Ectodermal cell (in vitro differentiated cells): Measurements from ENCODE around the gene GRAP2.

Experiments used
- H3K27ac ChIP-seq: 2 replicates; pipeline ENCODE4 v1.7.0; 2013; ENCODE audit warnings: mild to moderate bottlenecking, low read depth, low read length; ENCODE audit not compliant: insufficient read depth, poor library complexity, severe bottlenecking
- H3K27me3 ChIP-seq: 2 replicates; pipeline ENCODE4 v1.7.0; 2013; ENCODE audit warnings: mild to moderate bottlenecking, low read length; ENCODE audit not compliant: insufficient read depth, control insufficient read depth, poor library complexity, severe bottlenecking
- H3K36me3 ChIP-seq: one replicate; pipeline ENCODE4 v1.7.0; 2013; ENCODE audit warnings: low read length; ENCODE audit not compliant: control insufficient read depth, insufficient read depth
- H3K4me1 ChIP-seq: one replicate; pipeline ENCODE4 v1.7.0; 2013; ENCODE audit warnings: low read length; ENCODE audit not compliant: control insufficient read depth, insufficient read depth
- H3K4me3 ChIP-seq: 2 replicates; pipeline ENCODE4 v1.7.0; 2013; ENCODE audit warnings: low read depth, low read length, control low read depth; ENCODE audit not compliant: insufficient read depth
- H3K9me3 ChIP-seq: 2 replicates; pipeline ENCODE4 v1.7.0; 2013; ENCODE audit warnings: mild to moderate bottlenecking, low read length, moderate library complexity; ENCODE audit not compliant: control insufficient read depth
- WGBS, 2 experiments: methylation state at CpG; one replicate each; pipeline ENCODE4 v1.1.7; 2013; ENCODE audit warnings: missing lambda C conversion rate in 2 of 2; 5-methylcytosine and 5-hydroxymethylcytosine counted together

GRAP2 gene

GRCh38 chr22:40001800-40002577, 101.1 kb downstream of the GRAP2 start:
- Histone ChIP-seq H3K9me3 (no peaks in the 10 kb centered on the region), H3K4me1 (peaks cover 70% of the 10 kb centered on the region), H3K27ac (no peak overlapping the region), H3K27me3 (peaks cover 4% of the 10 kb centered on the region), H3K4me3 (no peak overlapping the region), H3K36me3 (no peaks in the 10 kb centered on the region)
- WGBS, 2 experiments = 83 to 85% methylated on average over 14 of the region's 14 CpGs

- no peak overlapping the region for H3K4me3 ChIP-seq
- no peaks in the 10 kb centered on the region for H3K36me3 ChIP-seq
- H3K4me1 ChIP-seq = peaks cover 67% of the 10 kb centered on the region
- H3K27ac ChIP-seq = no peak overlapping the region
- 86 to 89% methylated on average over 6 of the region's 6 CpGs for WGBS, 2 experiments
- H3K27me3 ChIP-seq = peaks cover 6% of the 10 kb centered on the region
- no peaks in the 10 kb centered on the region for H3K9me3 ChIP-seq
Measured at GRCh38 chr22:40002935-40003715, 102.2 kb downstream of the GRAP2 start.

GRCh38 chr22:40004836-40005235, 104.0 kb downstream of the GRAP2 start:
- no peak overlapping the region for H3K4me3 ChIP-seq
- no peaks in the 10 kb centered on the region for H3K36me3 ChIP-seq
- peaks cover 64% of the 10 kb centered on the region for H3K4me1 ChIP-seq
- no peaks in the 10 kb centered on the region for H3K9me3 ChIP-seq
- WGBS, 2 experiments = 91 to 93% methylated on average over 6 of the region's 6 CpGs
- no peak overlapping the region for H3K27ac ChIP-seq
- peaks cover 6% of the 10 kb centered on the region for H3K27me3 ChIP-seq

- Histone ChIP-seq H3K27me3 (peaks cover 6% of the 10 kb centered on the region), H3K36me3 (no peaks in the 10 kb centered on the region), H3K27ac (no peak overlapping the region), H3K9me3 (no peaks in the 10 kb centered on the region), H3K4me3 (no peak overlapping the region), H3K4me1 (peaks cover 60% of the 10 kb centered on the region)
- 90 to 94% methylated on average over 8 of the region's 8 CpGs for WGBS, 2 experiments
Measured at GRCh38 chr22:40006641-40007040, 105.8 kb downstream of the GRAP2 start.

GRCh38 chr22:40007853-40008710, 107.2 kb downstream of the GRAP2 start:
- Histone ChIP-seq H3K4me3 (no peak overlapping the region), H3K36me3 (no peaks in the 10 kb centered on the region), H3K27me3 (peaks cover 6% of the 10 kb centered on the region), H3K4me1 (peaks cover 45% of the 10 kb centered on the region), H3K27ac (no peak overlapping the region), H3K9me3 (no peaks in the 10 kb centered on the region)
- 88% methylated on average over 27 of the region's 27 CpGs for WGBS, 2 experiments

GRCh38 chr22:40008726-40009291, 107.9 kb downstream of the GRAP2 start:
- H3K27ac ChIP-seq = no peak overlapping the region
- H3K9me3 ChIP-seq = no peaks in the 10 kb centered on the region
- H3K36me3 ChIP-seq = no peaks in the 10 kb centered on the region
- H3K27me3 ChIP-seq = peaks cover 6% of the 10 kb centered on the region
- peaks cover 41% of the 10 kb centered on the region for H3K4me1 ChIP-seq
- WGBS, 2 experiments = 56 to 61% methylated on average over 10 of the region's 10 CpGs
- H3K4me3 ChIP-seq = no peak overlapping the region

GRCh38 chr22:40009292-40009774, 108.4 kb downstream of the GRAP2 start:
- 5 to 6% methylated on average over 11 of the region's 11 CpGs for WGBS, 2 experiments
- Histone ChIP-seq H3K27ac (no peak overlapping the region), H3K9me3 (no peaks in the 10 kb centered on the region)

GRCh38 chr22:40009951-40010671, 109.2 kb downstream of the GRAP2 start:
- Histone ChIP-seq H3K27ac (no peak overlapping the region), H3K4me1 (peaks cover 41% of the 10 kb centered on the region), H3K36me3 (no peaks in the 10 kb centered on the region), H3K9me3 (no peaks in the 10 kb centered on the region), H3K27me3 (peaks cover 6% of the 10 kb centered on the region), H3K4me3 (no peak overlapping the region)
- 67 to 69% methylated on average over 24 of the region's 24 CpGs for WGBS, 2 experiments

More at GRCh38 chr22:40009292-40009774, 108.4 kb downstream of the GRAP2 start:
- Histone ChIP-seq H3K4me1 (peaks cover 41% of the 10 kb centered on the region), H3K4me3 (no peak overlapping the region), H3K27me3 (peaks cover 6% of the 10 kb centered on the region), H3K36me3 (no peaks in the 10 kb centered on the region)

GRCh38 chr22:40010746-40011145, 109.9 kb downstream of the GRAP2 start:
- H3K9me3 ChIP-seq = no peaks in the 10 kb centered on the region
- H3K36me3 ChIP-seq = no peaks in the 10 kb centered on the region
- peaks cover 41% of the 10 kb centered on the region for H3K4me1 ChIP-seq
- peaks cover 6% of the 10 kb centered on the region for H3K27me3 ChIP-seq
- 88 to 98% methylated on average over 6 of the region's 6 CpGs for WGBS, 2 experiments
- no peak overlapping the region for H3K4me3 ChIP-seq
- H3K27ac ChIP-seq = no peak overlapping the region
